Stimulated activated CD4-positive, alpha-beta T cell treated with anti-CD3 and anti-CD28 coated beads, Interleukin-2, amount 100 ng/mL, for 48 hours (primary cell): ENCODE results near the gene TBX22.
"Not testable (repeated sequence)": the region's sequence is repeated elsewhere in the genome, so short reads cannot be mapped to it uniquely, and the experiment has no call there.

Source experiments
- DNase-seq, 2 donors: peaks; one replicate each; pipeline ENCODE4 v3.0.0-alpha.2; 2020

TBX22 gene

DNA sequence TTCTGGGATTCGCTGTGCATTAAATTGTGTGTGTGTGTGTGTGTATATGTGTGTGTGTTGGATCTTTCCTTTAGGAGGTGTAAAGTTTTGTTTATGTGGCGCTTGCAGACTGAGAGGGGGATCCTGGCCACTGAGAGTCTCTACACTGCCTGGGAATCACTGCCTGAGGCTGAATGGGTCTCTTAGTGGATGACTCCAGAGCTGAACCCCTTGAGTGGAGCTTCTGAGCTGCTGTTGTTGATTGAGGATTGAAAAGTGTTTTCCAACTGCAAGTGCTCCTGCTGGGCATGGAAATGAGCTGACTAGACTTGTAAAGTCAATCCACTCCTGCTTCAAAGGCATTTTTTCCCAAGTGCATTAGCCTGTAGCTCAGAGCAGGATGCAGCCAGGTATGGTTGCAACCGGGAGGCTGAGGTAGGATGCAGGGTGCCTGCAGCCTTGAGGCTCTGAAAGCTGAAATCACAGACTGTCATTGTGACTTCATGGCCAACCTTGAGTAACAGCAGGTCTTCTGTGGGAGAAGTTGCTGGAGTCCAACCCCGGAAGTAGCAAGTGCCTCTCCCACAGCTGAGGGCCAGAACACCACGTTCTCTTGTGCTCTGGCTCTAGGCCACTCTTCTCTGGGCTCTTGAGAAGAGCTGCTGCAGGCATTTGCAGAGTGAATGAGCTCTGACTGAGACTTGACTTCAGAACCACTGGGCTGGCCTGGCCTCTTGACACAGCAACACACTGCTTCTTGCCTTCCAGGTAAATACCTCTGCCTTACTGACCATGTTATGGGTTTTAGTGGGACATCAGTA, at the start of gene TBX22:
TBX22 (plus strand) TSS at position 613 of the 800 bp plus-strand sequence. CDS start 7,517 bp downstream, outside the sequence.
- no peak for DNase-seq

GRCh38 chrX:79975605-79976004, 38.9 kb upstream of the TBX22 start:
- DNase-seq: no peak

- DNase-seq: no peak
These were observed 10.1 kb upstream of the TBX22 start for GRCh38 chrX:80004458-80004857.

DNA sequence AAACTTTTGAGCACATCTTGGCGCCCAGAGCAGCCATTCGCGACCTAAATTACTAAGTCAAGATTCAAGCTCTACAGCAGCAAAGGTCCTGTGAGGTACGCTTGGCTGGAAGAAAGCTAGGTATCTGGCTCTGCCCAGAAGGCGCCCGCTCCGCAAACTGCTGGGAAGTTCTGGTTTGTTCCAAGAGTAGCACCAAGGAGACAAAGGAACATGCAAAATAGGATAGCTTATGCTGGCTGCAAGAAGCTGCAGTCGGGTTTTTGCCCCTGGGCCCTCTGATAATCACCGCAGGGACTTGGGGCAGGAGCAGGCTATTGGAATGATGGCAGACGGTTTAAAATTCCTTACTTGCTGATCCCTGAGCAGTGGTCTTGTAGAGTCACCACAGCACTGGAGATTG, 3.0 kb upstream of the TBX22 start:
- no peak for DNase-seq

DNA sequence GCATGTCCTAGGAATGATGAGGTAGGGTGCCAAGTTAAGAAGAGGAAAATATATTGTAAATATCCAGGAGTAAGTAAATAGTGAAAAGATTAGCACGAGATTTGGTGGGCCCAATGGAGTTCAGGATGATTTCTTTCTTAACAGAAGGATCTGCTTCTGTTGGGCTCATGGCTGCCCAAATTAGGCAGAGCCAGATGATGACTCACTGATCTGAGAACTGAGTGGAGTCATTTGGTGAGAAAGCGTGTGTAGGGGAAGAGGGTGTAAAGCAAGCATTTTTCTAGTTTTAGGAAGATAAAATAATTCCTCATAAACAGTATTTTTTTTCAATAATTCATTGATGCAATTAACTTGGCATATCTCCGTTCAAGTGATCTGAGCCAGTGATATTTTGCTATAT, 1.6 kb downstream of the TBX22 start:
- no peak for DNase-seq

DNA sequence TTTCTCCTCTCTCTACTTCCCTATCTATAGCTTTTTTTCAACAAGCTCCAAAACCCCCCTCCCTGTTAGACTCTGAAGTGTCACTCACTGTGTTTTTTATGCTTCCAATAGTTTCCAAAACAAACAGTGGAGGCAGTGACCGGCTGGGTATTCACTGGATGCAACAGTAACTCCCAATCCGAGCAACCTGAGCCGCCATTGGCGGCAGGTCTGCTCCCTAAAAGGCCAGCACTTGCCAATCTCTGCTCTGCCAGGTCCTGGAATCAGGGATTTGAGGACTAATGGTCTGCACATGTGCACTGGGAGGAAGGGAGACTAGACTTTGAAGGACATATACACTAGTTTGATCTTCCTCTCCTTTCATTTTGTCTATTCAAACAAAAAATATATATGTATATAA, 7.1 kb downstream of the TBX22 start:
- DNase-seq: no peak

- DNase-seq: no peak
These were observed 7.9 kb downstream of the TBX22 start for GRCh38 chrX:80022363-80023031.

GRCh38 chrX:80026116-80026515, 11.6 kb downstream of the TBX22 start:
- no peak for DNase-seq

- DNase-seq: not testable (repeated sequence)
These were observed 51.6 kb downstream of the TBX22 start for GRCh38 chrX:80066156-80066555.

DNA sequence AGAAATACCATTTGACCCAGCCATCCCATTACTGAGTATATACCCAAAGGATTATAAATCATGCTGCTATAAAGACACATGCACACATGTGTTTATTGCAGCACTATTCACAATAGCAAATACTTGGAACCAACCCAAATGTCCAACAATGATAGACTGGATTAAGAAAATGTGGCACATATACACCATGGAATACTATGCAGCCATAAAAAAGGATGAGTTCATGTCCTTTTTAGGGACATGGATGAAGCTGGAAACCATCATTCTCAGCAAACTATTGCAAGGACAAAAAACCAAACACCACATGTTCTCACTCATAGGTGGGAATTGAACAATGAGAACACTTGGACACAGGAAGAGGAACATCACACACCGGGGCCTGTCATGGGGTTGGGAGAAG, 61.1 kb downstream of the TBX22 start:
- DNase-seq: not testable (repeated sequence)
